OCI-LY1 (cell line): ENCODE results near the gene RNF214.

Experiments used
- H2AFZ ChIP-seq: fragments of 200-600 bp; sonication (generic), shearing (Covaris generic); 2 replicates; pipeline ENCODE4 v1.6.0; 2014; ENCODE audit warnings: antibody characterized with exemption, mild to moderate bottlenecking, low read length
- H3F3A ChIP-seq: fragments of 200-600 bp; sonication (generic), shearing (Covaris generic); 2 replicates; pipeline ENCODE4 v1.6.0; 2014; ENCODE audit warnings: mild to moderate bottlenecking, antibody characterized with exemption, low read length, moderate library complexity; ENCODE audit not compliant: insufficient read depth
- H3K27ac ChIP-seq: fragments of 200-600 bp; sonication (generic); 2 replicates; pipeline ENCODE4 v1.5.1; 2014; ENCODE audit warnings: low read length, mixed run types, mild to moderate bottlenecking, low read depth; ENCODE audit not compliant: poor library complexity, severe bottlenecking
- H3K27me3 ChIP-seq: fragments of 200-600 bp; sonication (generic); 2 replicates; pipeline ENCODE4 v1.6.0; 2014; ENCODE audit warnings: antibody characterized with exemption, mild to moderate bottlenecking, low read length, moderate library complexity; ENCODE audit not compliant: insufficient read depth
- H3K36me3 ChIP-seq: fragments of 200-600 bp; sonication (generic); 2 replicates; pipeline ENCODE4 v1.6.1; 2014; ENCODE audit warnings: mild to moderate bottlenecking, antibody characterized with exemption, low read length, moderate library complexity, mixed read lengths; ENCODE audit not compliant: insufficient read depth
- H3K4me1 ChIP-seq: fragments of 200-600 bp; sonication (generic); 2 replicates; pipeline ENCODE4 v1.5.1; 2014; ENCODE audit warnings: mild to moderate bottlenecking, low read length, moderate library complexity; ENCODE audit not compliant: insufficient read depth, severe bottlenecking
- H3K4me2 ChIP-seq: fragments of 200-600 bp; sonication (generic), shearing (Covaris generic); 2 replicates; pipeline ENCODE4 v1.6.1; 2014; ENCODE audit warnings: low read length
- H3K4me3 ChIP-seq: fragments of 200-600 bp; sonication (generic); 2 replicates; pipeline ENCODE4 v1.5.1; 2014; ENCODE audit warnings: low read length, low read depth, mild to moderate bottlenecking, mixed read lengths; ENCODE audit not compliant: poor library complexity, severe bottlenecking
- H3K79me2 ChIP-seq: fragments of 200-600 bp; shearing (Covaris generic); 2 replicates; pipeline ENCODE4 v1.6.1; 2016; ENCODE audit warnings: mixed run types, low read length, mixed read lengths; ENCODE audit not compliant: insufficient read depth
- H3K9ac ChIP-seq: fragments of 200-600 bp; sonication (generic), shearing (Covaris generic); 2 replicates; pipeline ENCODE4 v1.6.1; 2014; ENCODE audit warnings: mild to moderate bottlenecking, low read length, mixed read lengths
- H3K9me2 ChIP-seq: fragments of 200-600 bp; sonication (generic), shearing (Covaris generic); 2 replicates; pipeline ENCODE4 v1.6.1; 2014; ENCODE audit warnings: low read depth, mild to moderate bottlenecking, low read length, mixed read lengths
- H3K9me3 ChIP-seq: fragments of 200-600 bp; shearing (Covaris generic); 2 replicates; pipeline ENCODE4 v1.6.1; 2014; ENCODE audit warnings: low read length, mixed read lengths
- H4K20me1 ChIP-seq: fragments of 200-600 bp; sonication (generic), shearing (Covaris generic); 2 replicates; pipeline ENCODE4 v1.6.0; 2016; ENCODE audit warnings: mild to moderate bottlenecking, low read length; ENCODE audit not compliant: insufficient read depth
- CTCF ChIP-seq: fragments of 200-600 bp; sonication (generic), shearing (Covaris generic); IDR thresholded peaks from 2 replicates; pipeline ENCODE4 v1.5.1; 2017; ENCODE audit warnings: mild to moderate bottlenecking, antibody characterized with exemption, low read length, moderate library complexity, mixed read lengths
- EZH2 ChIP-seq: fragments of 200-600 bp; sonication (generic), shearing (Covaris generic); IDR thresholded peaks from 2 replicates; pipeline ENCODE4 v1.8.0; 2017; ENCODE audit warnings: borderline replicate concordance, mixed run types, mild to moderate bottlenecking, antibody characterized with exemption, low read length, moderate library complexity, mixed read lengths

RNF214 gene

GRCh38 chr11:117334896-117335295, 102.4 kb downstream of the RNF214 start:
- no peaks in the 10 kb centered on the region for H3F3A ChIP-seq
- no peak for TF ChIP-seq CTCF

GRCh38 chr11:117335399-117335798, 102.9 kb downstream of the RNF214 start:
- Histone ChIP-seq H2AFZ (no peak overlapping the region), H3K9me2 (no peaks in the 10 kb centered on the region), H3K4me2 (no peak overlapping the region), H4K20me1 (no peaks in the 10 kb centered on the region), H3K9me3 (no peaks in the 10 kb centered on the region), H3K4me3 (no peak overlapping the region), H3K27me3 (no peaks in the 10 kb centered on the region), H3K27ac (no peak overlapping the region), H3K9ac (no peak overlapping the region), H3K36me3 (no peaks in the 10 kb centered on the region), H3K4me1 (no peaks in the 10 kb centered on the region), H3K79me2 (no peaks in the 10 kb centered on the region), H3F3A (no peaks in the 10 kb centered on the region)
- TF ChIP-seq EZH2 = no peak
- no peak for TF ChIP-seq CTCF

More at GRCh38 chr11:117334896-117335295, 102.4 kb downstream of the RNF214 start:
- H3K4me2 ChIP-seq = no peak overlapping the region
- no peak overlapping the region for H3K27ac ChIP-seq
- no peak overlapping the region for H2AFZ ChIP-seq
- H3K27me3 ChIP-seq = no peaks in the 10 kb centered on the region
- H3K9me3 ChIP-seq = no peaks in the 10 kb centered on the region
- no peak overlapping the region for H3K4me3 ChIP-seq
- no peaks in the 10 kb centered on the region for H3K4me1 ChIP-seq
- no peaks in the 10 kb centered on the region for H3K9me2 ChIP-seq
- H3K36me3 ChIP-seq = no peaks in the 10 kb centered on the region
- H4K20me1 ChIP-seq = no peaks in the 10 kb centered on the region
- no peak overlapping the region for H3K9ac ChIP-seq
- H3K79me2 ChIP-seq = no peaks in the 10 kb centered on the region
